ENCODE measurements around the gene FOXN1.
"Not testable (repeated sequence)": the region's sequence is repeated elsewhere in the genome, so short reads cannot be mapped to it uniquely, and the experiment has no call there.

Gene FOXN1, protein sequence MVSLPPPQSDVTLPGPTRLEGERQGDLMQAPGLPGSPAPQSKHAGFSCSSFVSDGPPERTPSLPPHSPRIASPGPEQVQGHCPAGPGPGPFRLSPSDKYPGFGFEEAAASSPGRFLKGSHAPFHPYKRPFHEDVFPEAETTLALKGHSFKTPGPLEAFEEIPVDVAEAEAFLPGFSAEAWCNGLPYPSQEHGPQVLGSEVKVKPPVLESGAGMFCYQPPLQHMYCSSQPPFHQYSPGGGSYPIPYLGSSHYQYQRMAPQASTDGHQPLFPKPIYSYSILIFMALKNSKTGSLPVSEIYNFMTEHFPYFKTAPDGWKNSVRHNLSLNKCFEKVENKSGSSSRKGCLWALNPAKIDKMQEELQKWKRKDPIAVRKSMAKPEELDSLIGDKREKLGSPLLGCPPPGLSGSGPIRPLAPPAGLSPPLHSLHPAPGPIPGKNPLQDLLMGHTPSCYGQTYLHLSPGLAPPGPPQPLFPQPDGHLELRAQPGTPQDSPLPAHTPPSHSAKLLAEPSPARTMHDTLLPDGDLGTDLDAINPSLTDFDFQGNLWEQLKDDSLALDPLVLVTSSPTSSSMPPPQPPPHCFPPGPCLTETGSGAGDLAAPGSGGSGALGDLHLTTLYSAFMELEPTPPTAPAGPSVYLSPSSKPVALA

GRCh38 chr17:28505986-28506665 lies at the start of gene FOXN1:
FOXN1 (plus strand) TSS chr17:28506348; CDS start chr17:28523970, 17,622 bp downstream.
- Histone ChIP-seq H3K36me3 (ENCODE audit: control insufficient read depth in 1 of 2, insufficient read depth in 2 of 2, low read length in 2 of 2) (no peaks in the 10 kb centered on the region), H3K4me3 (ENCODE audit: low read depth in 1 of 2, low read length in 2 of 2) (no peak within 1 kb of the TSS), H3K9me3 (ENCODE audit: control insufficient read depth in 1 of 2, low read length in 2 of 2) (no peaks in the 10 kb centered on the region), H3K27me3 (ENCODE audit: low read depth, low read length) (peaks cover 13% of the 10 kb centered on the region), H3K27ac (ENCODE audit: low read length) (no peak within 1 kb of the TSS), H3K4me1 (ENCODE audit: control insufficient read depth in 1 of 2, insufficient read depth in 2 of 2, low read length in 2 of 2) (no peaks in the 10 kb centered on the region)

GRCh38 chr17:28457890-28458289 lies 48.3 kb upstream of the FOXN1 start:
- Histone ChIP-seq H3K4me3 (ENCODE audit: low read depth in 1 of 2, low read length in 2 of 2) (no peak overlapping the region), H3K27ac (ENCODE audit: low read length) (no peak overlapping the region), H3K27me3 (ENCODE audit: low read depth, low read length) (no peaks in the 10 kb centered on the region), H3K36me3 (ENCODE audit: control insufficient read depth in 1 of 2, insufficient read depth in 2 of 2, low read length in 2 of 2) (no peaks in the 10 kb centered on the region), H3K9me3 (ENCODE audit: control insufficient read depth in 1 of 2, low read length in 2 of 2) (no peaks in the 10 kb centered on the region), H3K4me1 (ENCODE audit: control insufficient read depth in 1 of 2, insufficient read depth in 2 of 2, low read length in 2 of 2) (no peaks in the 10 kb centered on the region)

DNA sequence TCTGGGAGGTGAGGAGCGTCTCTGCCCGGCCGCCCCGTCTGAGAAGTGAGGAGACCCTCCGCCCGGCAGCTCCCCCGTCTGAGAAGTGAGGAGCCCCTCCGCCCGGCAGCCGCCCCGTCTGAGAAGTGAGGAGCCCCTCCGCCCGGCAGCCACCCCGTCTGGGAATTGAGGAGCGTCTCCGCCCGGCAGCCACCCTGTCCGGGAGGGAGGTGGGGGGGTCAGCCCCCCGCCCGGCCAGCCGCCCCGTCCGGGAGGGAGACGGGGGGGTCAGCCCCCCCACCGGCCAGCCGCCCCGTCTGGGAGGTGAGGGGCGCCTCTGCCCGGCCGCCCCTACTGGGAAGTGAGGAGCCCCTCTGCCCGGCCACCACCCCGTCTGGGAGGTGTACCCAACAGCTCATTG lies 47.3 kb upstream of the FOXN1 start:
- not testable (repeated sequence) for H3K27ac ChIP-seq (ENCODE audit: low read length); H3K9me3 ChIP-seq (ENCODE audit: control insufficient read depth in 1 of 2, low read length in 2 of 2); H3K4me1 ChIP-seq (ENCODE audit: control insufficient read depth in 1 of 2, insufficient read depth in 2 of 2, low read length in 2 of 2); H3K36me3 ChIP-seq (ENCODE audit: control insufficient read depth in 1 of 2, insufficient read depth in 2 of 2, low read length in 2 of 2); H3K4me3 ChIP-seq (ENCODE audit: low read depth in 1 of 2, low read length in 2 of 2); H3K27me3 ChIP-seq (ENCODE audit: low read depth, low read length)

DNA sequence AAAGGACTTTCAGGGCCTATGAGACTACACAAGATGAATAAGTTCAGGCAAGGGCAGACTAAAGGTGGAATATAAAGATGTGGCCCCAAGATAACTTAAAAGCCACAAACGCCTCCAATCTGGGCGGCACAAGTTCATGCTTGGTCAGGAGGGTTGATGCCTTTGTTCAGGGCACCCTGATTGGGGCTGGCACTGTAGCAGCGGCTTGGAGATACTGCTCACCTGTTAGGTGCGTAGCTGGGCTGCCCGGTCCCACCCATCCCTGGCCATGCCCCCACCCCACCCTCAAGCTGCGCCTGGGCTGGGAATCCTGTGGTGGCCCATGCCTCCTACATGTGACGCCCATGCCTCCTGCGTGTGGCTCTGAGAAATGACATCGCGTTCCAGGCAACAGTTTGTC lies 45.2 kb upstream of the FOXN1 start:
- Histone ChIP-seq H3K9me3 (ENCODE audit: control insufficient read depth in 1 of 2, low read length in 2 of 2) (no peaks in the 10 kb centered on the region), H3K36me3 (ENCODE audit: control insufficient read depth in 1 of 2, insufficient read depth in 2 of 2, low read length in 2 of 2) (no peaks in the 10 kb centered on the region), H3K27me3 (ENCODE audit: low read depth, low read length) (no peaks in the 10 kb centered on the region), H3K4me3 (ENCODE audit: low read depth in 1 of 2, low read length in 2 of 2) (no peak overlapping the region), H3K4me1 (ENCODE audit: control insufficient read depth in 1 of 2, insufficient read depth in 2 of 2, low read length in 2 of 2) (no peaks in the 10 kb centered on the region), H3K27ac (ENCODE audit: low read length) (no peak overlapping the region)

- H3K27ac ChIP-seq (ENCODE audit: low read length) = no peak overlapping the region
- H3K9me3 ChIP-seq (ENCODE audit: control insufficient read depth in 1 of 2, low read length in 2 of 2) = no peaks in the 10 kb centered on the region
- no peaks in the 10 kb centered on the region for H3K4me1 ChIP-seq (ENCODE audit: control insufficient read depth in 1 of 2, insufficient read depth in 2 of 2, low read length in 2 of 2)
- no peaks in the 10 kb centered on the region for H3K36me3 ChIP-seq (ENCODE audit: control insufficient read depth in 1 of 2, insufficient read depth in 2 of 2, low read length in 2 of 2)
- H3K4me3 ChIP-seq (ENCODE audit: low read depth in 1 of 2, low read length in 2 of 2) = no peak overlapping the region
- H3K27me3 ChIP-seq (ENCODE audit: low read depth, low read length) = no peaks in the 10 kb centered on the region
Measured at GRCh38 chr17:28466001-28466400, 40.1 kb upstream of the FOXN1 start.

DNA sequence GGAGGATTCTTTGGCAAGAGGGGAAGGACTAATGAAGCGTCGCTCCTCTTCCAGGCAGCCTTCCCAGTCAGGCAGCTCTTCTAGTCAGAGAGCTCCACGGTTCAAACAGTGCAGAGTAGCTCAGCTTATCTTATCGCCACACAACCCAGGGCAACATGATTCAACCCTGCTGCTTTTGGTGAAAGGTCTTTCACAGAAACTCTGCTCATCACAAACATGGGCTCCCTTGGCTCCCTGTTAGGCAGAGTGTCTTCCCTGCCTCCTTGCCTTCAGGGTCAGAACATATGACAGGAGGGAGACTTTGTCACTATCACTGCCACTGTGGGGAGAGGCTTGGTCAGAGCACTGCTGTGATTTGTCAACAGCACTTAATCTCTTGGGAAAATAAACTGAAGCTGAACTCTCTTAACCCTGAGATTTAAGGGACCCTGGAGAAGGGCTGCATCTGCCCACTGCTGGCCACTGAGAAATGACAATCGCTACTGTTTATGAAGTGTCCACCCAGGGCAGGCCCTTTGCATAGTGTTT lies 39.6 kb upstream of the FOXN1 start:
- Histone ChIP-seq H3K4me3 (ENCODE audit: low read depth in 1 of 2, low read length in 2 of 2) (no peak overlapping the region), H3K27ac (ENCODE audit: low read length) (no peak overlapping the region), H3K4me1 (ENCODE audit: control insufficient read depth in 1 of 2, insufficient read depth in 2 of 2, low read length in 2 of 2) (no peaks in the 10 kb centered on the region), H3K9me3 (ENCODE audit: control insufficient read depth in 1 of 2, low read length in 2 of 2) (no peaks in the 10 kb centered on the region), H3K36me3 (ENCODE audit: control insufficient read depth in 1 of 2, insufficient read depth in 2 of 2, low read length in 2 of 2) (no peaks in the 10 kb centered on the region), H3K27me3 (ENCODE audit: low read depth, low read length) (no peaks in the 10 kb centered on the region)

DNA sequence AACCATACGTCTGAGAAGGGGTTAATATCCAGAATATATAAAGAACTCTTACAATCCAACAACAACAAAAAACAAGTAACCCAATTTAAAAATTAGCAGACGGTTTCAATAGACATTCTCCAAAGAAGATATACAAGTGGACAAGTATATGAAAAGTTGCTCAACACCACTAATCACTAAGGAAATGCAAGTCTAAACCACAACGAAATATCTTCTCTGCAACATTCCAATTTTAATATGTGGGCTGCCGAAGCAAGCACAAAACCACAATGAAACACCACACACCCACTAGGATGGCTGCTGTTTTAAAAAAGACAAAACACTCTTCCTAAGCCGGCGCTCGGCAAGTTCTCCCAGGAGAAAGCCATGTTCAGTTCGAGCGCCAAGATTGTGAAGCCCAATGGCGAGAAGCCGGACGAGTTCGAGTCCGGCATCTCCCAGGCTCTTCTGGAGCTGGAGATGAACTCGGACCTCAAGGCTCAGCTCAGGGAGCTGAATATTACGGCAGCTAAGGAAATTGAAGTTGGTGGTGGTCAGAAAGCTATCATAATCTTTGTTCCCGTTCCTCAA lies 38.6 kb upstream of the FOXN1 start:
- H3K27ac ChIP-seq (ENCODE audit: low read length) = no peak overlapping the region
- H3K27me3 ChIP-seq (ENCODE audit: low read depth, low read length) = no peaks in the 10 kb centered on the region
- no peaks in the 10 kb centered on the region for H3K4me1 ChIP-seq (ENCODE audit: control insufficient read depth in 1 of 2, insufficient read depth in 2 of 2, low read length in 2 of 2)
- H3K36me3 ChIP-seq (ENCODE audit: control insufficient read depth in 1 of 2, insufficient read depth in 2 of 2, low read length in 2 of 2) = no peaks in the 10 kb centered on the region
- H3K4me3 ChIP-seq (ENCODE audit: low read depth in 1 of 2, low read length in 2 of 2) = no peak overlapping the region
- H3K9me3 ChIP-seq (ENCODE audit: control insufficient read depth in 1 of 2, low read length in 2 of 2) = no peaks in the 10 kb centered on the region

- H3K9me3 ChIP-seq (ENCODE audit: control insufficient read depth in 1 of 2, low read length in 2 of 2); H3K4me1 ChIP-seq (ENCODE audit: control insufficient read depth in 1 of 2, insufficient read depth in 2 of 2, low read length in 2 of 2); H3K27ac ChIP-seq (ENCODE audit: low read length); H3K4me3 ChIP-seq (ENCODE audit: low read depth in 1 of 2, low read length in 2 of 2); H3K27me3 ChIP-seq (ENCODE audit: low read depth, low read length); H3K36me3 ChIP-seq (ENCODE audit: control insufficient read depth in 1 of 2, insufficient read depth in 2 of 2, low read length in 2 of 2): not testable (repeated sequence)
Measured at GRCh38 chr17:28468033-28468735, 38.0 kb upstream of the FOXN1 start.

DNA sequence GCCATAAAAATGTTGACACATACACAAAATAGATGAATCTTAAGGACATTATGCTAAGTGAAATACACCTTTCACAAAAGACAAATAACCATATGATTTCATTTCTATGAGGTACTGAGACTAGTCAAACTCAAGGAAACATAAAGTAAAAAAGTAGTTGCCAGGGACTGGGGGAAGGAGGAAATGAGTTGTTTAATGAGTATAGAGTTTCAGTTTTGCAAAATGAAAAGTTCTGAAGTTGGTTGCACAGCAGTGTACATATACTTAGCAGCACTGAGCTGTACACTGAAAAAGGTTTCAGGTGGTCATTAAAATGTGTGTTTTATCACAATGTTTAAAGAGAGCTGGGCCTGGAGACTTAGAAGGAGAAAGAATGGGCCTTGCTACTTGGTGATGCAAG lies 37.4 kb upstream of the FOXN1 start:
- Histone ChIP-seq H3K36me3 (ENCODE audit: control insufficient read depth in 1 of 2, insufficient read depth in 2 of 2, low read length in 2 of 2) (no peaks in the 10 kb centered on the region), H3K4me1 (ENCODE audit: control insufficient read depth in 1 of 2, insufficient read depth in 2 of 2, low read length in 2 of 2) (no peaks in the 10 kb centered on the region), H3K27ac (ENCODE audit: low read length) (no peak overlapping the region), H3K4me3 (ENCODE audit: low read depth in 1 of 2, low read length in 2 of 2) (no peak overlapping the region), H3K9me3 (ENCODE audit: control insufficient read depth in 1 of 2, low read length in 2 of 2) (no peaks in the 10 kb centered on the region), H3K27me3 (ENCODE audit: low read depth, low read length) (no peaks in the 10 kb centered on the region)

DNA sequence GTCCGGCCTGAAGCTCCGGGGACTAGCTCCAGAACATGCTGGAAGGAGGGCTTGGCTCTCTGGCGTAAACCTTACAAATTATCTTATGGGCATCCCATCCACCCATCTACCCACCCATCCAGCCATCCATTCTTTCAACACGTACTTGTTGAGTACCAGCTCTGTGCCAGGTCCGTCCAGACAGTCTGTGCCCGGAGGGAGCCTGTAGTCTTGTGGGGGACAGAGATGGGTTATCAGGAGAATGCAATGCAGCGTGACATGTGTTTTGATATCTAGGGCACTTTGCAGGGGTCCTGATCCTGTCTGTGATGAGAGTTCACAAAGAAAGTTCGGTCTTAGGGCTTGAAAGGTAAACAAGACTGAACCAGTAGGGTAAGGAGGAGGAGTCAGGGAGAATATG lies 36.8 kb upstream of the FOXN1 start:
- Histone ChIP-seq H3K4me1 (ENCODE audit: control insufficient read depth in 1 of 2, insufficient read depth in 2 of 2, low read length in 2 of 2) (no peaks in the 10 kb centered on the region), H3K36me3 (ENCODE audit: control insufficient read depth in 1 of 2, insufficient read depth in 2 of 2, low read length in 2 of 2) (no peaks in the 10 kb centered on the region), H3K9me3 (ENCODE audit: control insufficient read depth in 1 of 2, low read length in 2 of 2) (no peaks in the 10 kb centered on the region), H3K4me3 (ENCODE audit: low read depth in 1 of 2, low read length in 2 of 2) (no peak overlapping the region), H3K27me3 (ENCODE audit: low read depth, low read length) (no peaks in the 10 kb centered on the region), H3K27ac (ENCODE audit: low read length) (no peak overlapping the region)
